HG03378 (cell line): ENCODE measurements around the gene TTF2.
"Not testable (repeated sequence)": the region's sequence is repeated elsewhere in the genome, so short reads cannot be mapped to it uniquely, and the experiment has no call there.

Experiments
- ATAC-seq: cut with Tn5 transposase; IDR thresholded peaks from one replicate; pipeline ENCODE4 v1.9.1; 2021; ENCODE audit warnings: mild to moderate bottlenecking, moderate library complexity; ENCODE audit not compliant: unreplicated experiment

Gene TTF2

DNA sequence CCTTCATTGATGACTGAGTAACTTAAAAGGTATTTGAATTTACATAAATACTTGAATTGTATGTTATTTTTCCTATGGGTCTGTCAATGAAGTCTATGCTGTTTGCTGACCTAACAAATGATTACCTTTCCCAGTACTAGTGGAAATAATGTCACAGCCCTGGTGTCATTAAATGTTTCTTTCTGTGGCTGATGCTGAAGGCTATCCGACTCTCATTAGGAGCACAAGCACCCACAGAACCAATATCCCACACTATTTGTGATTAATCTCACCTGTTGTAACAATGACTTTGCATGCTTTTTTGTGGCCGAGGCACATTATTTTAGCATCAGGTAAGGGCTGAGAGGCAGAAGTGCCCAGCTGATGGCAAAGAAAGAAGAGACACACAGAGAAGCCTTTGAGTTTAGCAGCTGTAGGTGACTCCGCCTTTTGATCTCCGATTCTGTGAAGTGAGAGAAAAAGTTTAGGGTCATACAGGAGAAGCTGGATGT, 87.3 kb downstream of the TTF2 start:
- ATAC-seq: no peak

DNA sequence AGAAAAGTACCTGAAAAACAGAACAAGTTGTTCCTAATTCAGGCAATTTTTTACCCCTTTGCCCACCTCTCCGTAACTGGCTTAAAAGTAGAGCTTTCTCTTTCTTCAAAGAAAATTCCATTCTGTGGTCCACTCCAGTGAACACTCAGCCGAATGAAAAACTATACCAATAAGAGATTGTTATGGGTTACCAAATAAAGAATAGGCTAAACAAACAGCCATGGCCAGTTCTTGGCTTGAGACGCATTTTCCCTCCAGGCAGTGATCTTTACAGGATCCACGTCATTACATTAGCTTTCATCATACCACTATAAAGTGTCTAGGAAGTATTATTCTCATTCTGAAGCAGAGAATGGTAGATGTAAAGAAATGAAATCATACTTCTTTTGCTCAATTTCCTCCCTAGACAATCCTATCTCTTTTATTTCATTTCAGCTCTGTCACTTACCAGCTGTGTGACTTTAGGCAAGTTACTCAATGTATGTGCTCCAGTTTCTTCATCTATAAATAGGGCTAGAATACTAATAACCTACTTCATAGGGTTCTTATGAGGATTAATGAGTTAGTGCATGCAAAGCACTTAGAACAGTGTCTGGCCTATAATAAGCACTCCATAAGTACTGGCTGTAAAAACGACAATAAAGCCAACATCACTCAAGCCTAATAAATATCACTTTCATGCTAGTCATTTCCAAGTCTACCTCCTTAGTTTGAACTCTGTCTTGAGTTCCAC, 87.9 kb downstream of the TTF2 start:
- ATAC-seq: no peak

DNA sequence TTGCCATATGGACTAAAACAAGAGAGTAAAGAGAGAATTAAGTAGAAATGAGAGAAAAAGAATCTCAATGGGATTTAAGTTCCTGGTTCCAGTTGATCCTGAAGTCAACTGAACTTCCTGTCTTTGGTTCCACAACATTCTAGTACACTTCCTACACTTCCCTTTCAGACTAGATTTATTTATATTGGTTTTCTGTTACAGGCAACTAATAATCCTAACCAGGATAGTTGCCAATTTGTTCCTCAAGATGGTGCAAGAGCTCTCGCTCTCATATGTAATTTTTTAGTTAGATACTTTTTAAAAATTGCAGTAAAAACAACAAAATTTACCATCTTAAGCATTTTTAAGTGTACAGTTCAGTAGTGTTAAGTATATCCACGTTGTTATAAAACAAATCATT, 90.2 kb downstream of the TTF2 start:
- no peak for ATAC-seq

DNA sequence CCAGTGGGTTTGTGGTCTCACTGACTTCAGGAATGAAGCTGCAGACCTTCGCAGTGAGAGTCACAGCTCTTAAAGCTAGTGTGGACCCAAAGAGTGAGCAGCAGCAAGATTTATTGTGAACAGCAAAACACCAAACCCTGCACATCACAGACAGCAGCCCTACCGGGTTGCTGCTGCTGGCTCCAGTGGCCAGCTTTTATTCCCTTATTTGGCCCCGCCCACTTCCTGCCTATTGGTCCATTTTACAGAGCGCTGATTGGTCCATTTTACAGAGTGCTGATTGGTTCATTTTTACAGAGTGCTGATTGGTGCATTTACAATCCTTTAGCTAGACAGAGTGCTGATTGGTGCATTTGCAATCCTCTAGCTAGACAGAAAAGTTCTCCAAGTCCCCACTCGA, 91.2 kb downstream of the TTF2 start:
- not testable (repeated sequence) for ATAC-seq
